ENCODE measurements around the gene TSPAN3.

TSPAN3 gene

GRCh38 chr15:77083381-77084160 lies 12.7 kb upstream of the TSPAN3 start:
- peak; percentile 45 for DNase-seq

- no peak for DNase-seq
Measured at GRCh38 chr15:77081971-77082370, 11.1 kb upstream of the TSPAN3 start.

- no peak for DNase-seq
Measured at GRCh38 chr15:77076323-77076915, 5.5 kb upstream of the TSPAN3 start.

GRCh38 chr15:77075528-77075927 lies 4.6 kb upstream of the TSPAN3 start:
- DNase-seq, result no peak

GRCh38 chr15:77074350-77074749 lies 3.4 kb upstream of the TSPAN3 start:
- no peak for DNase-seq

- no peak for DNase-seq
Measured at GRCh38 chr15:77071305-77072223, 655 bp upstream of the TSPAN3 start.

- DNase-seq, result no peak
Measured at GRCh38 chr15:77070180-77070494, 772 bp downstream of the TSPAN3 start.

GRCh38 chr15:77069521-77070121 lies 1.3 kb downstream of the TSPAN3 start:
- DNase-seq, result no peak

GRCh38 chr15:77068633-77069032 lies 2.3 kb downstream of the TSPAN3 start:
- DNase-seq, result no peak

- no peak for DNase-seq
Measured at GRCh38 chr15:77067691-77068367, 3.1 kb downstream of the TSPAN3 start.

- no peak for DNase-seq
Measured at GRCh38 chr15:77066971-77067690, 3.8 kb downstream of the TSPAN3 start.

GRCh38 chr15:77064539-77065308 lies 6.2 kb downstream of the TSPAN3 start:
- DNase-seq, result no peak

- no peak for DNase-seq
Measured at GRCh38 chr15:77064063-77064462, 6.8 kb downstream of the TSPAN3 start.

- no peak for DNase-seq
Measured at GRCh38 chr15:77063249-77063648, 7.7 kb downstream of the TSPAN3 start.

GRCh38 chr15:77060546-77060945 lies 10.4 kb downstream of the TSPAN3 start:
- DNase-seq, result no peak

- no peak for DNase-seq
Measured at GRCh38 chr15:77059786-77060361, 11.0 kb downstream of the TSPAN3 start.

GRCh38 chr15:77058468-77058867 lies 12.4 kb downstream of the TSPAN3 start:
- DNase-seq, result no peak

- DNase-seq, result no peak
Measured at GRCh38 chr15:77057685-77058084, 13.2 kb downstream of the TSPAN3 start.

GRCh38 chr15:77057072-77057471 lies 13.8 kb downstream of the TSPAN3 start:
- DNase-seq, result no peak

GRCh38 chr15:77053709-77054108 lies 17.2 kb downstream of the TSPAN3 start:
- DNase-seq, result no peak

- no peak for DNase-seq
Measured at GRCh38 chr15:77052556-77052955, 18.4 kb downstream of the TSPAN3 start.

All from activated CD4-positive, alpha-beta T cell treated with anti-CD3 and anti-CD28 coated beads for 1 hour (primary cell).